ENCODE measurements around the gene SAPCD1. TPM values are rescaled to one million over a fixed set of nuclear protein-coding genes. Genes with fewer than 3 reads are reported as not detected.
A peak's percentile ranks its signal among the peaks of the same experiment; 100 is the strongest.

Gene SAPCD1
- total RNA-seq, 1 donor = 0.90 TPM

DNA sequence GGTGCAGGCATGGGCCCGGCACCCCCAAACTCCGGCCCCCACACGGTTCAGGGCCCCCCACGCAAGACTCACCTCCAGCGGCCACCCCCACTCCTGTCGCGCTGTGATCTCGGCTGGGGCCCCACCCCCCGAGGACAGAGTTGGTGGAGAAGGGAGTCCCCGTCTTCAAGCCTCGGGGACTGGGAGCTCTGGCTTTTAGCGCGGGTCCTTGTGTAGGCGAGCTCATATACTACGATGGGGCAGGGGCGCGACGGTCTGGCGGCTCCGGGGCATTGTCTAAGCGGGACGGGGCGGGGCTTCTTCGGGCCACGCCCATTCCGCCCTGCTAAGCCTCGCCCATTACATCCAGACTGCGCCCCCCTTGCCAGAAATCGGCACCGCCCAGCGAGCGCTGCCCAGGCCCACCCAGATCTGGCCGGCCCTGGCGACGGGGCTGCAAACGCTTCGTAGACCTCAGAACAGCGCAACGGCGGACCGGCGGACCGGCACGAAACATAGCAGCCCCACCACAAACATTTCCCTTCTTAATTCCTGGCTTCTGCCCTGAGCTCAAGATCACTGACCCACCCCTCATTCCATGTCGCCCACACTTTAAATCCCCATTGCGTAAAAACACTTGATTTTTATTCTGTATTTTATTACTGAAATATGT is 32.4 kb upstream of the SAPCD1 start:
- H3K4me3 ChIP-seq (ENCODE audit: low read depth, low read length) = peak overlapping the region; percentile 93
- DNase-seq (ENCODE audit: low read depth) = peak; percentile 92
- no peak for TF ChIP-seq CTCF (IDR thresholded peaks at IDR 0.05; ENCODE audit: insufficient read depth, low read length)

DNA sequence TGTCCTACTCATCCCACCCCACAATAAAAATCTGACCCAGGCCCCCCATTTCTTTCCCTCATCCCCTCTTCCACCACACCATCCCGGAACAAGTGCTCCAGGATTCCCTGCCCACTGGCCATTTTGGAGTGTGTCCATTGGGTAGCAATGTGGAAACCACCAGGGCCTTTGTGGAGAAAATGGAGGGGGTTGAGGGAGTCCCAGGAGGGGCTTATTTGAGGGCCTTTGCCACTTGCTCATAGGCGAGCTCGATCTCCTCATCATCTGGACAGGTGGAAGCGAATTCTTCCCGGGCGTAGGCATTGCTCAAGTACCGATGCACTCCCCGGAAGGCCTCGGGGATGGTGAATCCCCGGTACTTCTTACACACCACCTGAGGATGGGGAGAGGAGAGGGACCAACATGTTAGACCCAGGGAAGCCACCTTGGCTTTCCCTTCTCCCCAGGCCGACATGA is 31.8 kb upstream of the SAPCD1 start:
- no peak overlapping the region for H3K4me3 ChIP-seq (ENCODE audit: low read depth, low read length)
- no peak for TF ChIP-seq CTCF (IDR thresholded peaks at IDR 0.05; ENCODE audit: insufficient read depth, low read length)
- DNase-seq (ENCODE audit: low read depth) = no peak

DNA sequence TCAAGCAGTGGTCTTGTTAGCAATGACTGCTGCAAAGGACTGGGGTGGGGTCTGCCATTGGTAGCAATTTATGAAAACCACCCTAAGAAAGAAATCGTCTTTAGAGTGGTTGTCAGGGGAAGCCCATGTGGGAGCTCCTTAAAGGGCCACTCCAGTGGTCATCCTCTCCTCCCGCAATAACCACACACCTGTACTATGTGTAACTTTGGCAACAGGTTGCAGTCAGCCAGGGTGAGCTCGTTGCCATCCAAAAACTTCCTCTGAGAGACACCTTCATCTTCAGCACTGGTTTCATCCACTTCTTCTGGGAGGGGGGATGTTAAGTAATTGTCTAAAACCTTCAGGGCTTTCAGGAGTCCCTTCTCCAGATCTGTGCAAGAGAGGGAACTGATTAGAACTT is 30.4 kb upstream of the SAPCD1 start:
- TF ChIP-seq CTCF (IDR thresholded peaks at IDR 0.05; ENCODE audit: insufficient read depth, low read length) = no peak
- DNase-seq (ENCODE audit: low read depth) = no peak
- H3K4me3 ChIP-seq (ENCODE audit: low read depth, low read length) = no peak overlapping the region

DNA sequence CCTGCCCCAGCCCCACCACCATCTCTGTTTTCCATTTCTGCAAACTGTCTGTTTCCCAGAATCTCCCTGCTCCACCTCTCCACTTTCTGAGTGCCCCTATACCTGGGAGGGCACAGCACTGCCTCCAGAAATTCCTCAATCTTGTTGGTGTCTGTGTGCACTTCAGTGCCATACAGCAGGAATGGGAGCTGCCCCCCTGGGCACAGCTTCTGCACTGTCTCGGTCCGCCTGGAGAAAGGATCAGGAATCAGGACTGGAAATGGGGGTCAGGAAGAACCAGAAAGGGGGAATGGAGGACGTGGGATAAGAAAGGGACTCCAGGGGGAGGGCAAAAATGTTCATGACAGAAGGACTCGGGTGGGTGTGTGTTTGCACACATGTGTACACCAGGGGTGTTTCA is 28.7 kb upstream of the SAPCD1 start:
- TF ChIP-seq CTCF (IDR thresholded peaks at IDR 0.05; ENCODE audit: insufficient read depth, low read length) = no peak
- H3K4me3 ChIP-seq (ENCODE audit: low read depth, low read length) = peak overlapping the region; percentile 97
- DNase-seq (ENCODE audit: low read depth) = no peak

GRCh38 chr6:31734247-31734820 is 28.1 kb upstream of the SAPCD1 start:
- peak overlapping the region; percentile 97 for H3K4me3 ChIP-seq (ENCODE audit: low read depth, low read length)
- TF ChIP-seq CTCF (IDR thresholded peaks at IDR 0.05; ENCODE audit: insufficient read depth, low read length) = no peak
- DNase-seq (ENCODE audit: low read depth) = no peak

GRCh38 chr6:31734821-31735406 is 27.5 kb upstream of the SAPCD1 start:
- DNase-seq (ENCODE audit: low read depth) = peak; percentile 46
- no peak for TF ChIP-seq CTCF (IDR thresholded peaks at IDR 0.05; ENCODE audit: insufficient read depth, low read length)
- peak overlapping the region; percentile 97 for H3K4me3 ChIP-seq (ENCODE audit: low read depth, low read length)
